ENCODE measurements around the gene EDDM3A. TPM values are rescaled to one million over a fixed set of nuclear protein-coding genes. Genes with fewer than 3 reads are reported as not detected.

Gene EDDM3A
- total RNA-seq, 1 donor from 2014 or later: not detected

- no peak overlapping the region for H3K4me2 ChIP-seq (ENCODE audit: low read length)
- Mint-ChIP-seq H3K36me3 (ENCODE audit: low read depth, unreplicated experiment) (no peaks in the 10 kb centered on the region), H3K4me1 (ENCODE audit: low read depth, unreplicated experiment) (peaks cover 10% of the 10 kb centered on the region), H3K4me3 (ENCODE audit: unreplicated experiment) (no peak overlapping the region), H3K27ac (ENCODE audit: unreplicated experiment) (no peak overlapping the region), H3K9me3 (ENCODE audit: unreplicated experiment) (peaks cover 2% of the 10 kb centered on the region), H3K27me3 (ENCODE audit: low read depth, unreplicated experiment) (no peaks in the 10 kb centered on the region)
- H2AFZ ChIP-seq (ENCODE audit: low read depth, low read length): no peak overlapping the region
- DNase-seq (ENCODE audit: low read depth) (no peak), FAIRE-seq (no peak)
- H3K9me3 ChIP-seq (ENCODE audit: insufficient read depth, low read depth, low read length): no peaks in the 10 kb centered on the region
- H3K27me3 ChIP-seq (ENCODE audit: insufficient read depth, low read length): no peaks in the 10 kb centered on the region
- no peak for TF ChIP-seq CTCF (IDR thresholded peaks at IDR 0.05; ENCODE audit: insufficient read depth, low read depth, low read length)
- no peak for TF ChIP-seq EZH2 (IDR thresholded peaks at IDR 0.05; ENCODE audit: insufficient read depth, low read length)
- no peaks in the 10 kb centered on the region for H3K4me1 ChIP-seq (ENCODE audit: insufficient read depth, low read length)
- H3K79me2 ChIP-seq (ENCODE audit: insufficient read depth, low read length): no peaks in the 10 kb centered on the region
- H3K36me3 ChIP-seq (ENCODE audit: insufficient read depth, low read length): no peaks in the 10 kb centered on the region
- no peak overlapping the region for H3K9ac ChIP-seq (ENCODE audit: low read length)
- no peak overlapping the region for H3K4me3 ChIP-seq (ENCODE audit: insufficient read depth, low read depth, low read length)
- no peak overlapping the region for H3K27ac ChIP-seq (ENCODE audit: low read depth, low read length)
- no peaks in the 10 kb centered on the region for H4K20me1 ChIP-seq (ENCODE audit: insufficient read depth, low read length)
Measured at GRCh38 chr14:20794644-20795369, 49.1 kb downstream of the EDDM3A start.

GRCh38 chr14:20797164-20797563 is 51.5 kb downstream of the EDDM3A start:
- no peak overlapping the region for H3K4me2 ChIP-seq (ENCODE audit: low read length)
- H2AFZ ChIP-seq (ENCODE audit: low read depth, low read length): no peak overlapping the region
- no peak for DNase-seq (ENCODE audit: low read depth)
- H3K36me3 ChIP-seq (ENCODE audit: insufficient read depth, low read length): no peaks in the 10 kb centered on the region
- H3K9ac ChIP-seq (ENCODE audit: low read length): no peak overlapping the region
- no peak overlapping the region for H3K27ac ChIP-seq (ENCODE audit: low read depth, low read length)
- no peaks in the 10 kb centered on the region for H4K20me1 ChIP-seq (ENCODE audit: insufficient read depth, low read length)
- no peaks in the 10 kb centered on the region for H3K79me2 ChIP-seq (ENCODE audit: insufficient read depth, low read length)
- H3K9me3 ChIP-seq (ENCODE audit: insufficient read depth, low read depth, low read length): no peaks in the 10 kb centered on the region
- no peaks in the 10 kb centered on the region for H3K4me1 ChIP-seq (ENCODE audit: insufficient read depth, low read length)
- FAIRE-seq: no peak
- no peak overlapping the region for H3K4me3 Mint-ChIP-seq (ENCODE audit: unreplicated experiment)
- H3K36me3 Mint-ChIP-seq (ENCODE audit: low read depth, unreplicated experiment): no peaks in the 10 kb centered on the region
- H3K27me3 Mint-ChIP-seq (ENCODE audit: low read depth, unreplicated experiment): no peaks in the 10 kb centered on the region
- no peaks in the 10 kb centered on the region for H3K9me3 Mint-ChIP-seq (ENCODE audit: unreplicated experiment)
- no peak overlapping the region for H3K4me3 ChIP-seq (ENCODE audit: insufficient read depth, low read depth, low read length)
- H3K27me3 ChIP-seq (ENCODE audit: insufficient read depth, low read length): no peaks in the 10 kb centered on the region
- H3K27ac Mint-ChIP-seq (ENCODE audit: unreplicated experiment): no peak overlapping the region
- no peak for TF ChIP-seq CTCF (IDR thresholded peaks at IDR 0.05; ENCODE audit: insufficient read depth, low read depth, low read length)
- no peak for TF ChIP-seq EZH2 (IDR thresholded peaks at IDR 0.05; ENCODE audit: insufficient read depth, low read length)
- peaks cover 23% of the 10 kb centered on the region for H3K4me1 Mint-ChIP-seq (ENCODE audit: low read depth, unreplicated experiment)

Other genes starting within 250 kb of the EDDM3A start
- gene RNASE10, start 240.3 kb upstream of the EDDM3A start, total RNA-seq: 0.34 and 0.43 TPM in 2 replicates
- not detected in 2 replicates for gene RNASE9, start 184.8 kb upstream of the EDDM3A start, total RNA-seq
- not detected in 2 replicates for gene RNASE11, start 157.9 kb upstream of the EDDM3A start, total RNA-seq
- not detected in 2 replicates for gene RNASE12, start 154.5 kb upstream of the EDDM3A start, total RNA-seq
- not detected in 2 replicates for gene OR6S1, start 104.2 kb upstream of the EDDM3A start, total RNA-seq
- gene RNASE4, start 61.3 kb upstream of the EDDM3A start, total RNA-seq: 6.3 and 9.3 TPM in 2 replicates
- gene ANG, start 57.1 kb upstream of the EDDM3A start, total RNA-seq: 4.0 and 5.2 TPM in 2 replicates
- not detected in 2 replicates for gene EDDM3B, start 22.5 kb downstream of the EDDM3A start, total RNA-seq
- gene RNASE6, start 35.4 kb downstream of the EDDM3A start, total RNA-seq: 0.29 TPM in 1 of 2 replicates, not detected in the other
- gene RNASE1, start 57.0 kb downstream of the EDDM3A start, total RNA-seq: 4.7 and 5.3 TPM in 2 replicates
- gene RNASE3, start 145.5 kb downstream of the EDDM3A start, total RNA-seq: not detected in 2 replicates
- not detected in 2 replicates for gene RNASE2, start 209.6 kb downstream of the EDDM3A start, total RNA-seq
- gene METTL17, start 244.1 kb downstream of the EDDM3A start, total RNA-seq: 45.1 and 49.0 TPM in 2 replicates

All from astrocyte (in vitro differentiated cells and primary cell).